22Rv1 (cell line): Measurements from ENCODE around the gene CRABP1.

Experiments
- H3K27ac ChIP-seq: fragments of 450-650 bp; 2 replicates; pipeline ENCODE4 v1.5.1; 2017
- CTCF ChIP-seq: fragments of 450-650 bp; IDR thresholded peaks from 2 replicates; pipeline ENCODE4 v1.5.1; 2017; ENCODE audit warnings: mild to moderate bottlenecking
- ZFX ChIP-seq: fragments of 450-650 bp; IDR thresholded peaks from 2 replicates; pipeline ENCODE4 v1.6.1; 2017; ENCODE audit warnings: antibody characterized with exemption, borderline replicate concordance

CRABP1 gene

GRCh38 chr15:78364233-78364632 lies 24.1 kb downstream of the CRABP1 start:
- TF ChIP-seq CTCF (no peak), ZFX (no peak)

GRCh38 chr15:78365917-78366316 lies 25.8 kb downstream of the CRABP1 start:
- no peak overlapping the region for H3K27ac ChIP-seq
- no peak for TF ChIP-seq CTCF
- no peak for TF ChIP-seq ZFX

More at GRCh38 chr15:78364233-78364632, 24.1 kb downstream of the CRABP1 start:
- H3K27ac ChIP-seq: no peak overlapping the region

- no peak overlapping the region for H3K27ac ChIP-seq
- TF ChIP-seq ZFX (no peak), CTCF (no peak)
These were observed 26.2 kb downstream of the CRABP1 start for GRCh38 chr15:78366342-78366741.

GRCh38 chr15:78368651-78369050 lies 28.5 kb downstream of the CRABP1 start:
- no peak overlapping the region for H3K27ac ChIP-seq

GRCh38 chr15:78369161-78369560 lies 29.0 kb downstream of the CRABP1 start:
- TF ChIP-seq CTCF (no peak), ZFX (no peak)
- no peak overlapping the region for H3K27ac ChIP-seq

More at GRCh38 chr15:78368651-78369050, 28.5 kb downstream of the CRABP1 start:
- TF ChIP-seq ZFX (no peak), CTCF (no peak)

GRCh38 chr15:78370013-78370412 lies 29.9 kb downstream of the CRABP1 start:
- TF ChIP-seq ZFX (no peak), CTCF (no peak)
- no peak overlapping the region for H3K27ac ChIP-seq

- H3K27ac ChIP-seq: peak overlapping the region; percentile 98
- TF ChIP-seq CTCF (no peak), ZFX (no peak)
These were observed 32.7 kb downstream of the CRABP1 start for GRCh38 chr15:78372880-78373279.
